Esophagus squamous epithelium (tissue), 5 donors: Measurements from ENCODE around the gene PRKD3. TPM values are rescaled to one million over a fixed set of nuclear protein-coding genes. Genes with fewer than 3 reads are reported as not detected.
A peak's percentile ranks its signal among the peaks of the same experiment; 100 is the strongest.

Experiments
- DNase-seq: peaks from one replicate; lab custom pipeline; 2025; lab: John Stamatoyannopoulos, UW
- H3K27ac ChIP-seq, 4 donors: fragments of 200-600 bp; sonication (generic); one replicate each; pipeline ENCODE4 v1.5.1; 2016 to 2019; ENCODE audit warnings: mild to moderate bottlenecking in 1 of 4
- H3K27me3 ChIP-seq, 4 donors: fragments of 200-600 bp; sonication (generic); 1 replicate in 3 of 4; 2 replicates in 1 of 4; pipeline versions ENCODE4 v1.5.1 to v1.6.0; 2017 to 2021; ENCODE audit warnings: antibody characterized with exemption in 1 of 4
- H3K36me3 ChIP-seq, 3 donors: fragments of 200-600 bp; sonication (generic); one replicate each; pipeline ENCODE4 v1.5.1; 2016 to 2019
- H3K4me1 ChIP-seq, 3 donors: fragments of 200-600 bp; sonication (generic); one replicate each; pipeline ENCODE4 v1.5.1; 2017 to 2019
- H3K4me3 ChIP-seq, 4 donors: fragments of 200-600 bp; sonication (generic); 1 replicate in 3 of 4; 2 replicates in 1 of 4; pipeline ENCODE4 v1.5.1; 2016 to 2019; ENCODE audit warnings: mild to moderate bottlenecking in 2 of 4, moderate library complexity in 1 of 4
- H3K9me3 ChIP-seq, 3 donors: fragments of 200-600 bp; sonication (generic); one replicate each; pipeline ENCODE4 v1.5.1; 2016 to 2019
- CTCF ChIP-seq, 6 experiments: fragments of 450-650 bp in 4 of 6; fragments of 200-600 bp in 2 of 6; sonication (generic) in 2 of 6; IDR thresholded peaks; one replicate each; pipeline ENCODE4 v1.5.1; 2016 to 2019; ENCODE audit warnings: antibody characterized with exemption in 6 of 6, mild to moderate bottlenecking in 4 of 6, moderate library complexity in 4 of 6
- POLR2A ChIP-seq, 4 donors: fragments of 450-650 bp; IDR thresholded peaks; one replicate each; pipeline ENCODE4 v1.6.1; 2017; ENCODE audit warnings: antibody characterized with exemption in 4 of 4, mild to moderate bottlenecking in 4 of 4, moderate library complexity in 3 of 4
- WGBS, 2 donors: methylation state at CpG; one replicate each; pipeline ENCODE4 v1.1.5; 2018; 5-methylcytosine and 5-hydroxymethylcytosine counted together
- intact Hi-C: fragments of 100-400 bp; cut with DNase I; formaldehyde crosslinking; loops from one replicate; pipeline ENCODE4 v1.15.0; 2022
- total RNA-seq, 4 donors: library from RNA; depleted of rRNA; stranded (reverse); fragments of >200 nt; gene quantifications; one replicate each; pipeline ENCODE4 v1.1.0, GENCODE V29; 2016
- donor health status: DM: yes; HTN: yes; CAD: no.

PRKD3 gene
- total RNA-seq, 4 donors from 2014 or later, result 7.4 to 25.9 (median 23.2) TPM

- intact Hi-C loops, result no loop called here
- TF ChIP-seq CTCF (IDR thresholded peaks at IDR 0.05) (no peak), POLR2A (IDR thresholded peaks at IDR 0.05) (no peak)
- Histone ChIP-seq H3K4me3 (no peak overlapping the region), H3K9me3 (no peaks in the 10 kb centered on the region), H3K27ac (no peak overlapping the region), H3K27me3 (no peaks in the 10 kb centered on the region), H3K36me3 (no peaks in the 10 kb centered on the region), H3K4me1 (peaks cover 4 to 20% (median 10%) of the 10 kb centered on the region in 3 donors)
- DNase-seq, result no peak
- WGBS, 2 donors, result 30 to 32% methylated on average over 3 of the region's 3 CpGs
Observed at GRCh38 chr2:37350034-37350433, 25.4 kb upstream of the PRKD3 start.

GRCh38 chr2:37349231-37349860 is 24.7 kb upstream of the PRKD3 start:
- Histone ChIP-seq H3K27ac (no peak overlapping the region), H3K27me3 (no peaks in the 10 kb centered on the region)
- intact Hi-C loops, result no loop called here

GRCh38 chr2:37348155-37348554 is 23.5 kb upstream of the PRKD3 start:
- H3K4me1 ChIP-seq, result peaks cover 5 to 39% (median 10%) of the 10 kb centered on the region in 3 donors
- H3K27me3 ChIP-seq, result no peaks in the 10 kb centered on the region
- no peaks in the 10 kb centered on the region for H3K36me3 ChIP-seq
- H3K9me3 ChIP-seq, result no peaks in the 10 kb centered on the region
- TF ChIP-seq POLR2A (IDR thresholded peaks at IDR 0.05) (no peak), CTCF (IDR thresholded peaks at IDR 0.05) (no peak)
- no peak overlapping the region for H3K4me3 ChIP-seq
- WGBS, 2 donors, result 90 to 97% methylated on average over 5 of the region's 5 CpGs
- intact Hi-C loops, result no loop called here
- H3K27ac ChIP-seq, result no peak overlapping the region
- DNase-seq, result no peak

More at GRCh38 chr2:37349231-37349860, 24.7 kb upstream of the PRKD3 start:
- no peaks in the 10 kb centered on the region for H3K36me3 ChIP-seq
- DNase-seq, result no peak
- peaks cover 5 to 27% (median 10%) of the 10 kb centered on the region in 3 donors for H3K4me1 ChIP-seq
- no peak for TF ChIP-seq CTCF (IDR thresholded peaks at IDR 0.05)
- no peak for TF ChIP-seq POLR2A (IDR thresholded peaks at IDR 0.05)
- no peak overlapping the region for H3K4me3 ChIP-seq
- H3K9me3 ChIP-seq, result no peaks in the 10 kb centered on the region
- 58 to 75% methylated on average over 3 of the region's 3 CpGs for WGBS, 2 donors

- Histone ChIP-seq H3K4me3 (peak within 1 kb of the TSS; percentile 57 to 88 (median 66)), H3K9me3 (no peaks in the 10 kb centered on the region), H3K36me3 (no peaks in the 10 kb centered on the region), H3K27me3 (no peaks in the 10 kb centered on the region), H3K27ac (peak within 1 kb of the TSS; percentile 61 to 79 (median 74)), H3K4me1 (peaks cover 0 to 24% (median 5%) of the 10 kb centered on the region in 3 donors)
- TF ChIP-seq POLR2A (IDR thresholded peaks at IDR 0.05), result peak in 1 of 4 donors; percentile 38
- no peak for TF ChIP-seq CTCF (IDR thresholded peaks at IDR 0.05)
- 0 to 5% methylated on average over 4 to 17 of the region's 73 CpGs for WGBS, 2 donors
- intact Hi-C loops, result no loop called here
- DNase-seq, result no peak
Observed at GRCh38 chr2:37344453-37345361, 20.1 kb upstream of the PRKD3 start, which contains the start of gene QPCT. Gene QPCT, plus strand, starts transcription at chr2:37344630. Its CDS starts 102 bp downstream, at chr2:37344732.
